ENCODE measurements around the gene SEPTIN8. TPM values are rescaled to one million over a fixed set of nuclear protein-coding genes. Genes with fewer than 3 reads are reported as not detected.

The SEPTIN8 gene
- polyA plus RNA-seq, 1 of the 3 experiments (the other 2 are of a cell fraction): 54.9 TPM

- H3K9ac ChIP-seq: no peak overlapping the region
- POLR2A ChIA-PET: no interaction called here
- H3K4me2 ChIP-seq: no peak overlapping the region
- H3K9me3 ChIP-seq: no peaks in the 10 kb centered on the region
- 77% methylated on average over 6 of the region's 6 CpGs for WGBS (ENCODE audit: low lambda C conversion rate)
- no peaks in the 10 kb centered on the region for H3K27me3 ChIP-seq (ENCODE audit: insufficient read depth)
- peaks cover 0 to 8% of the 10 kb centered on the region in 2 experiments; a peak in 1 of 4 replicates for H3K4me1 ChIP-seq (ENCODE audit: control insufficient read depth in 1 of 2, insufficient read depth in 2 of 2, low read depth in 1 of 2, low read length in 1 of 2)
- no peak for DNase-seq
- no peaks in the 10 kb centered on the region for H4K20me1 ChIP-seq (ENCODE audit: insufficient read depth)
- H2AFZ ChIP-seq (ENCODE audit: low read depth): no peak overlapping the region
- no peaks in the 10 kb centered on the region for H3K79me2 ChIP-seq (ENCODE audit: insufficient read depth)
- no peak overlapping the region for H3K27ac ChIP-seq (ENCODE audit: low read depth in 2 of 2, low read length in 1 of 2)
- H3K9me2 ChIP-seq: no peaks in the 10 kb centered on the region
- H3K36me3 ChIP-seq (replicated peaks in 1 of 2; ENCODE audit: control insufficient read depth in 1 of 2, insufficient read depth in 2 of 2, low read length in 1 of 2): no peaks in the 10 kb centered on the region
- H3K4me3 ChIP-seq (ENCODE audit: low read depth in 2 of 2, low read length in 1 of 2): no peak overlapping the region
- CTCF ChIA-PET: interaction anchor here (1.3 to 2.2 kb wide), 2 partner anchors 58 to 72 kb away, joined by 3 to 7 read pairs; no protein-coding TSS in a partner anchor
- no peak for TF ChIP-seq GATA2 (CRISPR knock-in tag; IDR thresholded peaks at IDR 0.05)
- no peaks in the 10 kb centered on the region for H3F3A ChIP-seq (replicated peaks; ENCODE audit: insufficient read depth)
Observed at GRCh38 chr5:132826424-132827082, 49.5 kb upstream of the SEPTIN8 start.

- Histone ChIP-seq H3K4me3 (ENCODE audit: low read depth in 2 of 2, low read length in 1 of 2) (no peak overlapping the region), H3K27me3 (ENCODE audit: insufficient read depth) (no peaks in the 10 kb centered on the region), H3K9me2 (no peaks in the 10 kb centered on the region), H3K4me2 (no peak overlapping the region), H4K20me1 (ENCODE audit: insufficient read depth) (no peaks in the 10 kb centered on the region), H3K79me2 (ENCODE audit: insufficient read depth) (no peaks in the 10 kb centered on the region), H2AFZ (ENCODE audit: low read depth) (no peak overlapping the region), H3K4me1 (ENCODE audit: control insufficient read depth in 1 of 2, insufficient read depth in 2 of 2, low read depth in 1 of 2, low read length in 1 of 2) (peaks cover 0 to 8% of the 10 kb centered on the region in 2 experiments; a peak in 1 of 4 replicates), H3K9ac (no peak overlapping the region), H3K36me3 (replicated peaks in 1 of 2; ENCODE audit: control insufficient read depth in 1 of 2, insufficient read depth in 2 of 2, low read length in 1 of 2) (no peaks in the 10 kb centered on the region), H3F3A (replicated peaks; ENCODE audit: insufficient read depth) (no peaks in the 10 kb centered on the region), H3K27ac (ENCODE audit: low read depth in 2 of 2, low read length in 1 of 2) (no peak overlapping the region), H3K9me3 (no peaks in the 10 kb centered on the region)
- CTCF ChIA-PET: interaction anchor here (1.3 to 2.2 kb wide), 2 partner anchors 58 to 71 kb away, joined by 3 to 7 read pairs; no protein-coding TSS in a partner anchor
- POLR2A ChIA-PET: no interaction called here
- no peak for DNase-seq
- no peak for TF ChIP-seq JUND (IDR thresholded peaks at IDR 0.05)
- no peak for TF ChIP-seq RAD21 (IDR thresholded peaks at IDR 0.05; ENCODE audit: low read length)
- no peak for TF ChIP-seq USF2 (IDR thresholded peaks at IDR 0.05; ENCODE audit: borderline replicate concordance, low read depth, low read length)
- no peak for TF ChIP-seq TCF12 (IDR thresholded peaks at IDR 0.05)
- TF ChIP-seq NRF1 (IDR thresholded peaks at IDR 0.05; ENCODE audit: low read depth, low read length): no peak
- TF ChIP-seq RFX5 (IDR thresholded peaks at IDR 0.05; ENCODE audit: low read length): no peak
- TF ChIP-seq GABPA (IDR thresholded peaks at IDR 0.05; ENCODE audit: low read depth): no peak
- TF ChIP-seq IRF3 (IDR thresholded peaks at IDR 0.05; ENCODE audit: low read depth, low read length): no peak
- TF ChIP-seq FOXJ3 (CRISPR knock-in tag; IDR thresholded peaks at IDR 0.05): no peak
- TF ChIP-seq ELF1 (IDR thresholded peaks at IDR 0.05): no peak
- no peak for TF ChIP-seq MXI1 (IDR thresholded peaks at IDR 0.05; ENCODE audit: low read depth, low read length)
- TF ChIP-seq TAF1 (IDR thresholded peaks at IDR 0.05; ENCODE audit: borderline replicate concordance, low read depth, low read length): no peak
- no peak for TF ChIP-seq FOSL2 (IDR thresholded peaks at IDR 0.05; ENCODE audit: borderline replicate concordance, low read depth)
- TF ChIP-seq CTCF (IDR thresholded peaks at IDR 0.05): no peak
- 98% methylated on average over 35 of the region's 43 CpGs for WGBS (ENCODE audit: low lambda C conversion rate)
Observed at GRCh38 chr5:132825834-132826391, 48.9 kb upstream of the SEPTIN8 start.
